Activated naive CD4-positive, alpha-beta T cell treated with anti-CD3 and anti-CD28 coated beads for 36 hours (primary cell): ENCODE measurements around the gene AK9. TPM values are rescaled to one million over a fixed set of nuclear protein-coding genes. Genes with fewer than 3 reads are reported as not detected.

ENCODE experiments used
- CTCF ChIA-PET: fragments of 350-600 bp; sonication (Branson Sonifier 250); formaldehyde crosslinking; loops from one replicate; lab custom pipeline; 2021; ENCODE audit warnings: antibody characterized with exemption; lab: Charles Lee
- DNase-seq: peaks from one replicate; pipeline ENCODE4 v3.0.0-alpha.2; 2020
- H3K27ac Mint-ChIP-seq: one replicate; pipeline ENCODE4 v1.8.0; 2021; ENCODE audit warnings: mild to moderate bottlenecking, mixed read lengths
- H3K27me3 Mint-ChIP-seq: one replicate; pipeline ENCODE4 v1.8.0; 2021; ENCODE audit warnings: low read depth, mixed read lengths
- H3K36me3 Mint-ChIP-seq: one replicate; pipeline ENCODE4 v1.8.0; 2021; ENCODE audit warnings: low read depth, mixed read lengths
- H3K4me1 Mint-ChIP-seq: one replicate; pipeline ENCODE4 v1.8.0; 2021; ENCODE audit warnings: low read depth, mixed read lengths
- H3K4me3 Mint-ChIP-seq: one replicate; pipeline ENCODE4 v1.8.0; 2021; ENCODE audit warnings: mild to moderate bottlenecking, moderate library complexity, mixed read lengths
- H3K9me3 Mint-ChIP-seq: one replicate; pipeline ENCODE4 v1.8.0; 2021; ENCODE audit warnings: mixed read lengths
- intact Hi-C: fragments of 100-400 bp; cut with micrococcal nuclease; formaldehyde crosslinking; loops from one replicate; pipeline ENCODE4 v1.15.1; 2023
- total RNA-seq, 2 experiments: library from RNA; stranded (reverse); gene quantifications; one replicate each; pipeline ENCODE4 v1.2.3, GENCODE V29; 2021

The AK9 gene
- total RNA-seq, 2 experiments from 2014 or later, result 1.7 TPM

DNA sequence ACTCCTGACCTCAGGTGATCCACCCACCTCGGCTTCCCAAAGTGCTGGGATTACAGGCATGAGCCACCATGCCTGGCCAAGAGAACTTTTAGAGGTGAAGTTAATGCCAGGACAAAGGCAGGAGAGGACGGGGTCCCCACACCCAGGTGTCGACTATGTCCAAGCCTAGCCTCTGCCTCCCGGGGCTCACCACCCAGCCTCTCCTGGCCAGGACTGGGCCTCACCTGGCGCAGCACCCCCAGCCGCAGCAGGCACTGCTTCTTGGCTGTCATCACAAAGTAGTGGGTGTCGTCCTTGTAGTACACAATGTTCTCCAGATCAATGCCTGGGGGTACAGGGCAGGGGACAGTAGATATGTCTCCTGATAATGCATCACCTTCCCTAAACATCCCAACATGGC, 239.6 kb downstream of the AK9 start:
- Mint-ChIP-seq H3K4me3 (no peak overlapping the region), H3K27me3 (no peaks in the 10 kb centered on the region), H3K27ac (no peak overlapping the region), H3K9me3 (no peaks in the 10 kb centered on the region), H3K4me1 (peaks cover 35% of the 10 kb centered on the region), H3K36me3 (peaks cover 5% of the 10 kb centered on the region)
- CTCF ChIA-PET, result interaction anchor here (1.1 kb wide), 1 partner anchor 68 kb away, joined by 3 read pairs; no protein-coding TSS in a partner anchor
- intact Hi-C loops, result loop anchor here (10.0 kb wide), 1 partner anchor 733 kb away; the partner anchor contains the start of gene CDC40
- no peak for DNase-seq

DNA sequence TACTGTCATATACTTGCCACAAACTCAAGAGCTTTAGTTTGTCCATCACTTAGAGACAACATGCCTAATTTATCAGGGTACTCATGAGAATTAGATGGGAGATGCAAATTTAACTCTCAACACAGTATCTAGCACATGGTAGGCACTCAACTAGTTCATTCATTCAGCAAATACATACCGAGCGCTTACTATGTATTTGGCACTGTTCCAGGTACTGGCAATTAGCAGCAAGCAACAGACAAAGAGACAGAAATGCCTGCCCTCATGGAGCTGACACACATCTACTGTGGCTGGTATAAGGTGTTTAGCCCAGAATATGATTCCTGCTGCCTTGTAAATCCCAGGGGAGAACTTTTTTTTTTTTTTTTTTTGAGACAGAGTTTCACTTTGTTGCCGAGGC, 240.2 kb downstream of the AK9 start:
- no peaks in the 10 kb centered on the region for H3K9me3 Mint-ChIP-seq
- no peak overlapping the region for H3K4me3 Mint-ChIP-seq
- H3K27me3 Mint-ChIP-seq, result no peaks in the 10 kb centered on the region
- H3K4me1 Mint-ChIP-seq, result peaks cover 33% of the 10 kb centered on the region
- peaks cover 5% of the 10 kb centered on the region for H3K36me3 Mint-ChIP-seq
- no peak for DNase-seq
- H3K27ac Mint-ChIP-seq, result no peak overlapping the region
- intact Hi-C loops, result loop anchor here (10.0 kb wide), 1 partner anchor 734 kb away; the partner anchor contains the start of gene CDC40
- CTCF ChIA-PET, result interaction anchor here (1.1 kb wide), 1 partner anchor 68 kb away, joined by 3 read pairs; no protein-coding TSS in a partner anchor

DNA sequence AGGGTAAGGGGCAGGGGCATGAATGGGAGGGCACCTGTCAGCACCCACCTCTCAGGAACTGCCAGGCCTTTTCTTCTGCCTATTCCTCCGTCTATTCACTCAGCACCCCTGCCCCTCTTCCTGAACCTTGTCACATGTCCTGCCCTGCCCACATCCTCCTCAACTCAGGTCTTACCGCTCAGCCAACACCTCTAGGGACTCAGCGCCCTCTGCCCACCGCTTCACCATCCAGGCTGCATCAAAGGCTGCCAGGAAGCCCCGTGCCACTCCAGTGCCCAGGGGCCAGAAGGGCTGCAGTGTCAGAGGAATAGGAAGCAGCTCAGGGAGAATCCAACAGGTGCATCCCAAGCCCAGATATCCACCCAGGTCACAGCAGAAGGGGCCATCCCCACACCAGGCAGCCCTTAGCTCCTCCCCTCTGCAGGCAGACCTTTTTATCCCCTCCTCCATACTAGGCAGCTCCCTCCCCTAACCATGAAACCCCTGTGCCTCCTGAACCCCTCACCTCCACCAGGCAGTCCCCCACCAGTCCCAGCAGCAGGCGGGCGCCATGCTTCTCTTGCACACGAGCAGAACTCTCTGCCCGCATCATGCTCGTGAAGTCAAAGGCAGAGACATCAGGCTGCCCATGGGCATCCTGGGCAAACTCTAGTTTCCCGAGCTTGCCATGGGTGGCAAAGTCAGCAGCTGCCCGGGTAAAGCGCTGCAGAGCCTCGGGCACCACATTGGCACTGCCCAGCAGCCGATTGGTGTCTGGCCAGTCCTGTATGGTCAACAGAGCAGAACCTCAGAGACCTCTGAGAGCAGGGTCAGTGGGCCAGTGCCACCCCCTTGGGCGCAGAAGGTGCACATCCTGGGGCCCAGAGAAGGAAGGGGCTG, 241.0 kb downstream of the AK9 start:
- Mint-ChIP-seq H3K9me3 (no peaks in the 10 kb centered on the region), H3K36me3 (peaks cover 5% of the 10 kb centered on the region), H3K27ac (no peak overlapping the region), H3K27me3 (no peaks in the 10 kb centered on the region), H3K4me1 (peaks cover 31% of the 10 kb centered on the region), H3K4me3 (no peak overlapping the region)
- peak; percentile 59 for DNase-seq
- intact Hi-C loops, result loop anchor here (10.0 kb wide), 1 partner anchor 735 kb away; the partner anchor contains the start of gene CDC40
- CTCF ChIA-PET, result no interaction called here

DNA sequence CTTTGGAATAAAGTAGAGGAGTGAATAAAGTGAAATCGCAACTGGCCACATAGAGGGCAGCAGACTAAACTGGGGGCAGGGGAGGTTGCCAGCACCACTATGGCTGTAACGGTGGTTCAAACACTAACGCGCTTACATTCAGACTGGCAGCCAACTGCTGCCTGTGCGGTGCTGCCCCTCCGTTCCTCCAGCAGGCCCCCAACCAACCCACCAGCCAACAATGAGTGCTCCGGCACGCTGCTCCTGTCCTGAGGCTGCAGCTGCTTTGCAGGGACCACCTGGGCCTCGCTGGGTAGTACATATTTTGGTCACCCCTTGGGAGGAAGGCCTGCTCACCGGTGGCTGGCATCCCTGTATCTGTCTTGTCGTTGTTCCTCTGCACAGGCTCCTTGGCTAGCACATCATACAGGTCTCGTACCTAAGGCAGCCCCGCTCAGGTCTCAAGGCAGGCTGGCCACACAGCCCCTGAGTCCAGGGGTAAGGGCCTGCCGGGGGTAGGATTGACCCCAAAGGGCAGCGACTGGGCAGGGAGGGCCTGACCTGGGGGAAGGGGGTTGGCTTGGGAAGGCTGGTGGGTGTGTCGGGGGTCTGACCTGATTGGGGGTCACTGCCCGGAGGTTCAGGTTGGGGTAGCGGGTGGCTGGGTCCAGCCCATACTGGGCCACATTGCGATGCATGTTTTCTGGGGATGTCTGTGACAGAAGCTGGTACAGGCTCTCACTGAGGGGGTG, 241.8 kb downstream of the AK9 start:
- Mint-ChIP-seq H3K36me3 (peaks cover 5% of the 10 kb centered on the region), H3K4me1 (peaks cover 25% of the 10 kb centered on the region), H3K4me3 (no peak overlapping the region), H3K9me3 (no peaks in the 10 kb centered on the region), H3K27me3 (no peaks in the 10 kb centered on the region), H3K27ac (no peak overlapping the region)
- no peak for DNase-seq
- intact Hi-C loops, result no loop called here
- CTCF ChIA-PET, result no interaction called here

DNA sequence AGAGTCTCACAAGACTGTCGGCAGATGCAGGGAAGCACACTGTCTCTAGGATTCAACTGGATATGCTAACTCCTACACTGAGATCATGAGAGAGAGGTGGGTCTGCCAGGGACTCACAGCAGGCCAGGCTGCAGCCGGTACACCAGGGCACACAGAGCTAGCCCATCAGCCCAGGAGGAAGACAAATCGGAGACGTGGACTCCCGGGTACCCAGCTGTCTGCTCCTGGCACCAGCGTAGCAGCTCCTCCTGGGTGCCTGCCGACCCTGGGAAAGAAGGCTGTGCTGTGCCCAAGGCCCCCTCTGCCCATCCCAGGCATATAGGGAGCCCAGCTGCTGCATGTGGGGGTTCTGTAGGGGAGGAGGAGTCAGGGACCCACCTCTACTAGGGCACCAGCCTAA, 242.4 kb downstream of the AK9 start:
- CTCF ChIA-PET, result interaction anchor here (2.0 kb wide), 1 partner anchor 15 kb away, joined by 4 read pairs; no protein-coding TSS in a partner anchor
- Mint-ChIP-seq H3K9me3 (no peaks in the 10 kb centered on the region), H3K4me1 (peaks cover 20% of the 10 kb centered on the region), H3K27me3 (no peaks in the 10 kb centered on the region), H3K4me3 (no peak overlapping the region), H3K27ac (no peak overlapping the region), H3K36me3 (peaks cover 5% of the 10 kb centered on the region)
- intact Hi-C loops, result no loop called here
- no peak for DNase-seq

DNA sequence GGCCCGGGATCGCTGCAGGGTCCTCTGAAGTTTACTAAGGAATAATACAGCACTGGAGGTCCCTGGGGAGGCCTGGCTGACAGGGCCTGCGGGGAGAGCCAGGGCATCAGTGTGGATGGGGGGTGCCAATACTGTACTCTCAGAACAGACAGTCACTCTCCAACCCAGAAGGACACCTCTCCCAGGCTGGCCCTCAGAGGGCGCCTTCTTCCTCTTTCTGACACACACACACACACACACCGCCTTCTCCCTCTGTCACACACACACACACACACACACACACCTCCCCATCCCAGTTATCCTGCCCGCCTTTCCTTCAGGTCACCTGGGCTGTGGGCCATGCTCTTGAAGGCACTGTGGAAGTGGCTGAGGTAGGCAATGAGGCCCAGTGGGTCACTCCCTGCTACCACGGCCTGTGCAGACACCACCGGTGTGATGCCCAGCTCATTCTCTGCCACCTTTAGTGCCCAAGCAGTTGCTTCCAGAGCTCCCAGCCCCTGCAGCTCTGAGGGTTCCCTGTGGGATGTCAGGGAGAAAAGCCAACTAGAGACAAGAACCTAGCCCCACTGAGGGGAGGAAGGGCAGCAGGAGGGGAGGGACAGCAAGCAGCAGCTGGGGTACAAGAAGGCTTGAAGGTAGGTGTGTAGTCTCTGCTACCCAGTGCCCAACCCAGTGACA, 243.0 kb downstream of the AK9 start:
- Mint-ChIP-seq H3K27ac (peak overlapping the region; percentile 4), H3K9me3 (no peaks in the 10 kb centered on the region), H3K36me3 (peaks cover 5% of the 10 kb centered on the region), H3K27me3 (no peaks in the 10 kb centered on the region), H3K4me1 (peaks cover 25% of the 10 kb centered on the region), H3K4me3 (no peak overlapping the region)
- intact Hi-C loops, result no loop called here
- CTCF ChIA-PET, result interaction anchor here (2.0 kb wide), 1 partner anchor 15 kb away, joined by 4 read pairs; no protein-coding TSS in a partner anchor
- peak; percentile 22 for DNase-seq

DNA sequence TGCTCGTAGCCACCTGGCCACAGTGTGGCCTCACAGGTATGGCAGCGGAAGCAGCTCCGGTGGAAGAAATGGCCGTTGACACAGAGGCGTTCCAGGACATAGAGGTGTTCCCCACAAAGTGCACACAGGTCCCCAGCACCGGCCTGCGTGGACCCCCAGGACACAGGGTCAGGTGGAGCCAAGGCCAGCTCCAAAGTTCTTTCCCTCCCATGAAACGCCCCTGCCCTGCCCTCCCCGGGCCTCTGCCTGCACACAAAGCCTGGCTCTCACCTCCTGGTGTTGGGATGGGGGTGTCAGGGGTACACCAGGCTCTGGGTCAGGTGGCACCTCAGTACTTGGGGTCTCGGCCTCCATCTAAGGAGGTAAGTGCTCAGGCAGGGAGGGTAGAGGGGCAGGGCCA, 243.9 kb downstream of the AK9 start:
- no peak overlapping the region for H3K4me3 Mint-ChIP-seq
- peaks cover 8% of the 10 kb centered on the region for H3K36me3 Mint-ChIP-seq
- H3K4me1 Mint-ChIP-seq, result peaks cover 34% of the 10 kb centered on the region
- H3K9me3 Mint-ChIP-seq, result no peaks in the 10 kb centered on the region
- CTCF ChIA-PET, result interaction anchor here (2.0 kb wide), 1 partner anchor 16 kb away, joined by 4 read pairs; no protein-coding TSS in a partner anchor
- DNase-seq, result no peak
- intact Hi-C loops, result no loop called here
- no peaks in the 10 kb centered on the region for H3K27me3 Mint-ChIP-seq
- H3K27ac Mint-ChIP-seq, result no peak overlapping the region

DNA sequence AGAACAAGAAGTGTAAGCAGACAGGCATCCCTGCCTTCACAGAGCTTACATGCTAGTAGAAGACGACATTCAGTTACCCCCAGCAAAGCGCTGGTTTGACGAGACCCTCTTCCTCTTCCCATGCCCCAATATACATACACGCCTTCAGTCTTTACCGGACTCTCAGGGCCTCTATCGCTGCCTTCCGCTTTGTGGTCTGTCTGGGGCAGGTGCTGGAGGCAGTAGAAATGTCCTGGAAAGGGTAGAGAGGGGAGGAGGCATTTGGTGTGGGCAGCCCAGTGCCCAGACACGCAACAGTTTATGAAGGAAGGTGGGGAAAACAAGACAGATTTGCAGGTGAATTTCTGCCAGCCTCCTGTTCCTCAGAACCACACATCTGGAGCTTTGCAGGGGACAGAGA, 244.5 kb downstream of the AK9 start:
- CTCF ChIA-PET, result interaction anchor here (2.0 kb wide), 1 partner anchor 17 kb away, joined by 4 read pairs; no protein-coding TSS in a partner anchor
- intact Hi-C loops, result no loop called here
- no peak overlapping the region for H3K4me3 Mint-ChIP-seq
- peaks cover 39% of the 10 kb centered on the region for H3K4me1 Mint-ChIP-seq
- H3K36me3 Mint-ChIP-seq, result peaks cover 10% of the 10 kb centered on the region
- no peaks in the 10 kb centered on the region for H3K27me3 Mint-ChIP-seq
- no peaks in the 10 kb centered on the region for H3K9me3 Mint-ChIP-seq
- H3K27ac Mint-ChIP-seq, result no peak overlapping the region
- DNase-seq, result no peak

DNA sequence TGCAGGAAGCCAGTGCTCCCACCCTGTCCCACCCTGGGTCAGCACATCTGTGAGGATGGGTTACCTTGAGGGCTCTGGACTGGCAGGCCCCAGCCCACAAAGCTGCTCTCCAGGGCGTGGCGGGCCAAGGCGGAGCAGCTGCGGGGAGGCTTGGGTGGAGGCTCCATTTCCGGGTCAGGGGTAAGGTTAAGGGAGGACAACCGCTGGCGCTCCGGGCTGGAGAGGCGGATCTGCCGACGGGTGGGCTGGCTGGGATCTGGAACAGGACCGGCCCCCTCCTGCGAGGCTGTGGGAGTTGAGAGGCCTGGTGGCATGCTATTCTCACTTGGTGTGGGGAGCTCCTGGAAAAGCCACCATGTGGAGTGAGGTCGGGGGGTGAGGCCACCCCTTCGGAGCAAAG, 244.9 kb downstream of the AK9 start:
- peaks cover 11% of the 10 kb centered on the region for H3K36me3 Mint-ChIP-seq
- H3K9me3 Mint-ChIP-seq, result no peaks in the 10 kb centered on the region
- H3K4me1 Mint-ChIP-seq, result peaks cover 44% of the 10 kb centered on the region
- no peak overlapping the region for H3K4me3 Mint-ChIP-seq
- no peaks in the 10 kb centered on the region for H3K27me3 Mint-ChIP-seq
- no peak overlapping the region for H3K27ac Mint-ChIP-seq
- intact Hi-C loops, result no loop called here
- CTCF ChIA-PET, result no interaction called here
- no peak for DNase-seq

DNA sequence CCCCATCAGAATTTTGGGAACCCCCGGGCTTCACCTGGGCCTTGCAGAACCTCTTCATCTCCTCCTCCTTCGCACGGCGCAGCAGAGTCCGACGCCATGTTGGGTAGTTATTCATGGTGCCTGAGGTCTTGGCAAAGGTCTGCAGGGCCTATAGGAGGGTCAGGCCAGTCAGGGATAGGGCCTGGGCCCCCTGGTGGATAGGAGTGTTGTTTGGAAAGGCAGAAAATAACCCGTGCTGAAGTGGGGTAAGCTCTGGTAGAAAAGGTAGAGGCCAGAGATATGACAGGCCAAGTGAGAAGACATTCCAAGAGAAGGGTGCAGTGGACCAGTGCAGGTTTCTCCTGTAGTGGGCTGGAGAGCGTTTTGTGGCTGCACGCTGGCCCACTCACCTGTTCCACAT, 245.6 kb downstream of the AK9 start:
- peaks cover 8% of the 10 kb centered on the region for H3K36me3 Mint-ChIP-seq
- H3K4me1 Mint-ChIP-seq, result peaks cover 39% of the 10 kb centered on the region
- H3K4me3 Mint-ChIP-seq, result no peak overlapping the region
- no peak for DNase-seq
- H3K27ac Mint-ChIP-seq, result no peak overlapping the region
- H3K27me3 Mint-ChIP-seq, result no peaks in the 10 kb centered on the region
- H3K9me3 Mint-ChIP-seq, result no peaks in the 10 kb centered on the region
- intact Hi-C loops, result no loop called here
- CTCF ChIA-PET, result interaction anchor here (1.6 kb wide), 1 partner anchor 11 kb away, joined by 5 read pairs; the partner anchor contains the start of gene MICAL1

DNA sequence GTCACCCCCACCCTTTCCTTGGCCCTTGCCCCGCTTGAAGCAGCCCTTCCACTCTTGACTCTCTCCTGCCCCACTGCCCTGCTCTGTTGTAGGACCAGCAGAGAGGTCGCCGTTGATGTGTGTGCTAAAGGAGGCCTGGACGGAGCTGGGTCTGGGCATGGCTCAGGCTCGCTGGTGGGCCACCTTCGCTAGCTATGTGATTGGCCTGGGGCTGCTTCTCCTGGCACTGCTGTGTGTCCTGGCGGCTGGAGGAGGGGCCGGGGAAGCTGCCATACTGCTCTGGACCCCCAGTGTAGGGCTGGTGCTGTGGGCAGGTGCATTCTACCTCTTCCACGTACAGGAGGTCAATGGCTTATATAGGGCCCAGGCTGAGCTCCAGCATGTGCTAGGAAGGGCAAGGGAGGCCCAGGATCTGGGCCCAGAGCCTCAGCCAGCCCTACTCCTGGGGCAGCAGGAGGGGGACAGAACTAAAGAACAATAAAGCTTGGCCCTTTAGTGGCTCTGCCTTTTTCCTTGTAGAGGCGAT, 247.5 kb downstream of the AK9 start:
- H3K27ac Mint-ChIP-seq, result no peak overlapping the region
- H3K4me3 Mint-ChIP-seq, result no peak overlapping the region

More for the DNA sequence above, 247.5 kb downstream of the AK9 start:
- peaks cover 29% of the 10 kb centered on the region for H3K4me1 Mint-ChIP-seq
- H3K27me3 Mint-ChIP-seq, result no peaks in the 10 kb centered on the region
- peaks cover 8% of the 10 kb centered on the region for H3K36me3 Mint-ChIP-seq
- intact Hi-C loops, result loop anchor here (5.0 kb wide), 1 partner anchor 249 kb away; the partner anchor contains the start of genes AK9 and FIG4
- DNase-seq, result no peak
- CTCF ChIA-PET, result interaction anchor here (1.1 to 3.3 kb wide), 4 partner anchors 10 to 59 kb away, joined by 3 to 13 read pairs (median 10); partner anchors contain the start of genes CD164 and MICAL1
- H3K9me3 Mint-ChIP-seq, result no peaks in the 10 kb centered on the region
